Thyroid gland (tissue), 4 donors: ENCODE measurements around the gene ABHD12. TPM values are rescaled to one million over a fixed set of nuclear protein-coding genes. Genes with fewer than 3 reads are reported as not detected.

Experiments
- DNase-seq, 2 donors: peaks; one replicate each; pipeline ENCODE4 v3.0.0-alpha.2; 2019
- H3K27ac ChIP-seq, 3 donors: fragments of 200-600 bp; sonication (generic); 1 replicate in 2 of 3; 2 replicates in 1 of 3; pipeline ENCODE4 v1.5.1; 2016 to 2019; ENCODE audit warnings: mild to moderate bottlenecking in 1 of 3, moderate library complexity in 1 of 3
- H3K27me3 ChIP-seq: fragments of 200-600 bp; sonication (generic); one replicate; pipeline ENCODE4 v1.5.1; 2019
- H3K36me3 ChIP-seq, 2 donors: fragments of 200-600 bp; sonication (generic); one replicate each; pipeline ENCODE4 v1.5.1; 2016 to 2019
- H3K4me1 ChIP-seq, 2 donors: fragments of 200-600 bp; sonication (generic); one replicate each; pipeline ENCODE4 v1.5.1; 2017 to 2019
- H3K4me3 ChIP-seq, 3 donors: fragments of 200-600 bp; sonication (generic); replicated peaks in 1 of 3; 1 replicate in 2 of 3; 2 replicates in 1 of 3; pipeline ENCODE4 v1.5.1; 2016; ENCODE audit warnings: mild to moderate bottlenecking in 1 of 3
- H3K9me3 ChIP-seq: fragments of 200-600 bp; sonication (generic); one replicate; pipeline ENCODE4 v1.5.1; 2017
- CTCF ChIP-seq, 6 experiments: fragments of 200-600 bp in 3 of 6; fragments of 450-650 bp in 3 of 6; sonication (generic) in 3 of 6; IDR thresholded peaks; one replicate each; pipeline ENCODE4 v1.5.1; 2016 to 2019; ENCODE audit warnings: antibody characterized with exemption in 6 of 6, mild to moderate bottlenecking in 2 of 6, inconsistent platforms in 1 of 6, moderate library complexity in 1 of 6
- POLR2A ChIP-seq, 2 donors: fragments of 450-650 bp; IDR thresholded peaks; one replicate each; pipeline ENCODE4 v1.6.1; 2017; ENCODE audit warnings: antibody characterized with exemption in 2 of 2, mild to moderate bottlenecking in 2 of 2, moderate library complexity in 1 of 2
- WGBS, 2 donors: methylation state at CpG; one replicate each; pipeline ENCODE4 v1.1.5; 2017; 5-methylcytosine and 5-hydroxymethylcytosine counted together
- intact Hi-C: fragments of 100-400 bp; cut with DNase I; formaldehyde crosslinking; loops from one replicate; pipeline ENCODE4 v1.15.1; 2023
- total RNA-seq, 4 donors: library from RNA; depleted of rRNA; stranded (reverse); fragments of >200 nt; gene quantifications; one replicate each; pipeline ENCODE4 v1.2.3, GENCODE V29; 2016

The ABHD12 gene
- total RNA-seq, 4 donors from 2014 or later = 103 to 212 (median 179) TPM

DNA sequence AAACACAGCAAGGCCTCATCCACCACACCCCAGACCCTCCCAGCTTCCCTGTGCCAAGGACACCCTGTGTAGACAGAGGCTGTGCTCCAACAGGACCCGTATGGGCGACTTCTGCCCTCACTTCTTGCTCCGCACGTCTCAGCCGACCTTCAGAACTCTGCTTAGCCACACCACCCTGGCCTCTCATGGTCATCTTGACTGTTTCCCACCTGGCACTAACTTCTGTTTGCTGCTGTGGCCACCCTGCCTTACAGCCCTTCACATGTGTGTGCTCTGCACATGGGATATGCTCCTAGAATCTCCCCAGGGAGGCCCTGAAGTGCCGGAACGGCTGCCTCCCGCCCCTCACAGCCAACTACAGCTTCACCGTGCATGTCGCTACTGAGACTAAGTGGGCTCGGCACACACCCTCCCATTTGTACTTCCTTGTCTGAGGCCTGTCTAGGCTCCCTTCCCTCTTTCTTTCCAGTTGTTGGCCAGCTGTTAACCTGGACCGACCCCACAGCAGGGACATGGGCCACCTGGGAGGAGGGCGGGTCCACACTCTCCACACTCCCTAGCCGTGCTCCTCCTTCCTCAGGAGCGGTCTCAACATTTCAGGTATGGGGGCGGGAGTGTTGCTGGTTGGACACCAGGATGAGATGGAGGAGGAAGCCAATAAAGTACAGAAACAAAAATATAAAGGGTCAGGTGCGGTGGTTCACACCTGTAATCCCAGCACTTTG lies 73.1 kb downstream of the ABHD12 start:
- WGBS, 2 donors = 86 to 90% methylated on average over 17 of the region's 17 CpGs
- H3K4me3 ChIP-seq = no peak overlapping the region
- TF ChIP-seq CTCF (IDR thresholded peaks at IDR 0.05) (no peak), POLR2A (IDR thresholded peaks at IDR 0.05) (no peak)
- no peaks in the 10 kb centered on the region for H3K27me3 ChIP-seq
- intact Hi-C loops = no loop called here
- peaks cover 0 to 6% of the 10 kb centered on the region in 2 donors for H3K36me3 ChIP-seq
- H3K4me1 ChIP-seq = no peaks in the 10 kb centered on the region
- H3K27ac ChIP-seq = no peak overlapping the region
- peak; percentile 0 to 1 for DNase-seq
- H3K9me3 ChIP-seq = no peaks in the 10 kb centered on the region

DNA sequence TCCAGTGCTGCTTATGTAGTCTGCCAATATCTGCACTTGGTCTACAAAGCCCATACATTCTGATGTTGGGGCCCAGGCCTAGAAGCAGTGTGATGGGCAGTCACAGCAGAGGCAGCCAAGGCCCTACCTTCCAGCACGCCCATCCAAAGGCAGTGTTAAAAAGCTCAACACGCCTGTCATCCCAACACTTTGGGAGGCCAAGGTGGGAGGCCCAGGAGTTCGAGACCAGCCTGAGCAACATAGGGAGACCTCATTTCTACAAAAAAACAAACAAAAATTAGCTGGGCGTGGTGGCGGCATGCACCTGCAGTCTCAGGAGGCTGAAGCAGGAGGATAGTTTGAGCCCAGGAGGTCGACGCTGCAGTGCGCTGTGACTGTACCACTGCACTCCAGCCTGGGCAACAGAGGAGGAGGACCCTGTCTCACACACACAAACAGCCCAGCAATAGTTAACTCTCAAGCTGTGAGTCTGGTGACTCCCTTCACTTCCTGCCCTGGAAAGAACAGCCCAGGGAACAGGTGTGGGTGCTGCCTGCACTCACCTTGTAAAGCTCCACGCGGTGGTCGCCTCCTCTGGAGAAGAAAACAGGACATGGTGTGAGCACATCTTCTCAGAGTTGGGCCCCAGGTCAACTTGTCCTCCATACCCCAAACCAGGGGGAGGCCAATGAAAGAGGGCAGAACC lies 74.0 kb downstream of the ABHD12 start:
- H3K9me3 ChIP-seq = no peaks in the 10 kb centered on the region
- no peak overlapping the region for H3K27ac ChIP-seq
- H3K4me3 ChIP-seq = no peak overlapping the region
- intact Hi-C loops = no loop called here
- peak; percentile 0 to 1 for DNase-seq
- WGBS, 2 donors = 96 to 100% methylated on average over 11 of the region's 11 CpGs
- peaks cover 0 to 5% of the 10 kb centered on the region in 2 donors for H3K36me3 ChIP-seq
- H3K27me3 ChIP-seq = no peaks in the 10 kb centered on the region
- peaks cover under 1 to 5% of the 10 kb centered on the region in 2 donors for H3K4me1 ChIP-seq
- TF ChIP-seq CTCF (IDR thresholded peaks at IDR 0.05) = no peak

DNA sequence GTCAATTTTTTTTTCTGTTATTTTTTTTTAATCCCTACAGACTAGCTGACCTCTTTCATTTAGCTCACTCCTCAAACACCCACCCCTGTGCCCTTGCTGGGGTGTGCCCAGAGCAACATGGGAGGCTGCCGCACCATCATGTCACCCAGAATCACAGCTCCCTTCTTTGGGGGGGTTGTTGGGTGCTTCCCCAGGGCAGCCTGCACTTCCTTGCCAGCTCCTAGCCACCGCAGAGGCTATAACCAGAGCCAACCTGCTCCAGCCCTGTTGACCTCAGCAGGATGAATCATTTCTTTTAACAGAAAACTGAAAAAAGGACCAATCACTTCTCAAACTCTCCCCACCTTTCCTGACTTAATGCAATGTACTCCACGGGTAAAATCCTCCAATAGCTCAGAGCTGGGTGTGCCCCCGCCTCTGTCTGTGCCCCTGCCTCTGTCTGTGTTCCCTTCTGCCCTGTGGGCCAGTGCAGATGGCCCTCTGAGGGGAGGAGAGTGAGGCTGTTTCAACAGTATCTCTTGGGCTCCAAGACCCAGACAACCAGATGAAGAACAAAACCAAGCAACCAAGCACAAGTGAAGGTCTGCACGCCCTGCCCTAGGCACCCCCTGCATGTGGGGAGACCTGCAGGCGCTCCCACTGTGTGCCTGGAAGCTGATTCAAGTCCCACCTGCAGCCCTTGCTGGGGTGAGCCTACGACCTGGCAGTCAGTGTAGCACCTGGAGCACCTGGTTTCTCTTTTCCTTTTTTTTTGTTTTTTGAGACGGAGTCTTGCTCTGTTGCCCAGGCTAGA lies 75.0 kb downstream of the ABHD12 start:
- H3K27ac ChIP-seq = no peak overlapping the region
- WGBS, 2 donors = 87 to 91% methylated on average over 8 of the region's 8 CpGs
- H3K4me1 ChIP-seq = peaks cover 11 to 16% of the 10 kb centered on the region in 2 donors
- no peak overlapping the region for H3K4me3 ChIP-seq
- intact Hi-C loops = no loop called here
- no peaks in the 10 kb centered on the region for H3K27me3 ChIP-seq
- TF ChIP-seq CTCF (IDR thresholded peaks at IDR 0.05) = no peak
- TF ChIP-seq POLR2A (IDR thresholded peaks at IDR 0.05) = no peak
- H3K36me3 ChIP-seq = peaks cover 0 to 5% of the 10 kb centered on the region in 2 donors
- H3K9me3 ChIP-seq = no peaks in the 10 kb centered on the region
- DNase-seq = peak; percentile 0 to 2

DNA sequence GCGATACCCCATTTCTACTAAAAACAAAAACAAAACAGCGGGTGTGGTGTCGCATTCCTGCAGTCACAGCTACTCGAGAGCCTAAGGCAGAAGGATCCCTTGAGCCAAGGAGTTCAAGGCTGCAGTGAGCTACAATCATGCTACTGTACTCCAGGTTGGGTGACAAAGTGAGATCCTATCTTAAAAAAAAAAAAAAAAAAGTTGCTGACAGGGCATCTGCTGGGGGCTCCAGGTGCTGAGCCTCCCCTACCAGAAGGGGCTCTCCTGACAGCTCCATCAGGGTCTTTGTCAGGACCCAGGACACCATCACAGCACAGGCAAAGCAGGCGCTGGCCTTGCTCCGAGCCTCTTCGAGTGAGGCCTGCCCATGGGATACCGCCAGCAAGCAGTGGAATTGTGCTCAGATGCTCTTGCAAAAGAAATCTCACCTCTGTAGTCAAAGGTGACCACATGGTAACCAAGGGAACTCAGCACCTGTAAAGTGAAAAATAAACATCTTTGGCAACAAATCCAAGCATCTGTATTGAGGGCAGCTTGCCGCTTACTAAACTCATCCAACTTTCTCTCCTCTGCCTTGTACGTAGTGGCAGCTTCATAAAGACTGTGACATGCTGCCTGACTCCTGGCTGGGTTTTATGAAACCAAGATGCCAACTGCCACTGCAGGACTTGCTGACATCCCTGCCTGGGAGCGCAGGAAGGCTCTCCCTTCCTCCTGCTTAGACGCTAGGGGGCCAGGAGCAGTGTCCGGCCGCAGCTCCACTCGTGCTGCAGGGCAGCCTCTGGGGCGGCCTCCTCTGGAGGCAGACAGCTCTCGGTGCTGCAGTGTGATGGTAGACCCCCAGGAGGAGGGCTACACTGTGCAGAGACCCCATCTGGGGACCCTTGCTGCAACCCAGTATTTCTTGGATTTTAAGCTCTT lies 75.9 kb downstream of the ABHD12 start:
- intact Hi-C loops = no loop called here
- peak overlapping the region in 1 of 3 donors; percentile 20 for H3K27ac ChIP-seq
- no peak overlapping the region for H3K4me3 ChIP-seq
- H3K27me3 ChIP-seq = no peaks in the 10 kb centered on the region
- peaks cover 20 to 24% of the 10 kb centered on the region in 2 donors for H3K4me1 ChIP-seq
- peaks cover 0 to 5% of the 10 kb centered on the region in 2 donors for H3K36me3 ChIP-seq
- DNase-seq = peak; percentile 0 to 2
- no peak for TF ChIP-seq CTCF (IDR thresholded peaks at IDR 0.05)
- no peak for TF ChIP-seq POLR2A (IDR thresholded peaks at IDR 0.05)
- 95 to 97% methylated on average over 13 to 17 of the region's 17 CpGs for WGBS, 2 donors
- H3K9me3 ChIP-seq = no peaks in the 10 kb centered on the region
